Measurements from ENCODE around the gene ZNF132.

DNA sequence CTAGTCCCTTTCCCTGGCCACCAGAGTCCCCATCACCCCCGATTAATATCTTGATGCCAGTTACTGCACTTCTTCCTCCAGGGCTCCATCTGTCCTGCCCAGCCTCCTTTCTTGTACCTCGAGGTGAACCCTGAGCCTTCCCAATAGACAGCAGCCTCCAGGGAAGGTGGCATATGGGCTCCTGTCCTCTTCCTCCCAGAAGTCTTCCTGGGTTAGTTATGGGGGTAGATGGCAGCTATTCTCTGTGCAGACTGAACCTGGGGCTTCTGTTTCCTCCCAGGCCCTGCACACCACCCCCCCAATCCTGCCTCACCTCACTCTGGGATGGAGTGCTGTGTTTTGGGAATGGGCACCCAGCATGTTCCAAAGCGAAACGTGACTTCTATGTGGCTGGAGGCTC, 41.9 kb downstream of the ZNF132 start:
- no peak for TF ChIP-seq POLR2AphosphoS5 (IDR thresholded peaks at IDR 0.05; ENCODE audit: low read depth, low read length)
- TF ChIP-seq, protein P1, sequence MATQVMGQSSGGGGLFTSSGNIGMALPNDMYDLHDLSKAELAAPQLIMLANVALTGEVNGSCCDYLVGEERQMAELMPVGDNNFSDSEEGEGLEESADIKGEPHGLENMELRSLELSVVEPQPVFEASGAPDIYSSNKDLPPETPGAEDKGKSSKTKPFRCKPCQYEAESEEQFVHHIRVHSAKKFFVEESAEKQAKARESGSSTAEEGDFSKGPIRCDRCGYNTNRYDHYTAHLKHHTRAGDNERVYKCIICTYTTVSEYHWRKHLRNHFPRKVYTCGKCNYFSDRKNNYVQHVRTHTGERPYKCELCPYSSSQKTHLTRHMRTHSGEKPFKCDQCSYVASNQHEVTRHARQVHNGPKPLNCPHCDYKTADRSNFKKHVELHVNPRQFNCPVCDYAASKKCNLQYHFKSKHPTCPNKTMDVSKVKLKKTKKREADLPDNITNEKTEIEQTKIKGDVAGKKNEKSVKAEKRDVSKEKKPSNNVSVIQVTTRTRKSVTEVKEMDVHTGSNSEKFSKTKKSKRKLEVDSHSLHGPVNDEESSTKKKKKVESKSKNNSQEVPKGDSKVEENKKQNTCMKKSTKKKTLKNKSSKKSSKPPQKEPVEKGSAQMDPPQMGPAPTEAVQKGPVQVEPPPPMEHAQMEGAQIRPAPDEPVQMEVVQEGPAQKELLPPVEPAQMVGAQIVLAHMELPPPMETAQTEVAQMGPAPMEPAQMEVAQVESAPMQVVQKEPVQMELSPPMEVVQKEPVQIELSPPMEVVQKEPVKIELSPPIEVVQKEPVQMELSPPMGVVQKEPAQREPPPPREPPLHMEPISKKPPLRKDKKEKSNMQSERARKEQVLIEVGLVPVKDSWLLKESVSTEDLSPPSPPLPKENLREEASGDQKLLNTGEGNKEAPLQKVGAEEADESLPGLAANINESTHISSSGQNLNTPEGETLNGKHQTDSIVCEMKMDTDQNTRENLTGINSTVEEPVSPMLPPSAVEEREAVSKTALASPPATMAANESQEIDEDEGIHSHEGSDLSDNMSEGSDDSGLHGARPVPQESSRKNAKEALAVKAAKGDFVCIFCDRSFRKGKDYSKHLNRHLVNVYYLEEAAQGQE (IDR thresholded peaks at IDR 0.05; ENCODE audit: insufficient read depth in 1 of 2, low read depth in 2 of 2, low read length in 2 of 2): no peak

Measured in PFSK-1 (cell line).